ENCODE measurements around the gene CPVL.

DNA sequence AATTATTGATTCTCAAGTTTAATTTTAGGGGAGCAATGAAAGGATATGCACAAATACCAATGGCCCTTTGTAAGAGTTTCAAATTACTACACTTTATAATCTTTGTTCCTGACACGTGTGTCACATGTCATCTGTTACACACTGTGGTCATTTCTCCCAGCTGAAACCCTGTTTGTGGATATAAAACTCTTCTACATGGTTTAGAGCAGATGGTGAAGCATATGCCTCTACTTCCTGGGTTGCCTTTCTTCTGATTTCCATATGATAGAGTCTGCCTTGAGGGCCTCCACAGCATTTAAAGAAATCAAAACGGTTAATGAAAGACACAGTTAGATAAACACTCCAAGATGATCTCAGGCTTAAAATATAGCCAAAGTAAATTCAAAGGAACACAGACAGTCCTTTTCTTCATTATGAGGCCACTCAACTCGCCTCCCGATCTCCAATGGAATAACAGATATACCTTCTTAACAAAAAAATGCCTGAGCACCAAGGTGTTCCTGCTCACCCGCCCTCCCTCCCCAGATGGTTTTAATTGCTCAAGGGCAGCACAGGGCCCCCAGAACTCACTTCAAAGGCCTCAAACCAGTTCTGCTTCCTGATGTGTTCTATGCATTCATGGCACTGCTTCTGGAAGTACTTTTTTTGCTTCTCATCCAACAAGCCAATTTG is 75.0 kb downstream of the CPVL start:
- TF ChIP-seq, protein P1, sequence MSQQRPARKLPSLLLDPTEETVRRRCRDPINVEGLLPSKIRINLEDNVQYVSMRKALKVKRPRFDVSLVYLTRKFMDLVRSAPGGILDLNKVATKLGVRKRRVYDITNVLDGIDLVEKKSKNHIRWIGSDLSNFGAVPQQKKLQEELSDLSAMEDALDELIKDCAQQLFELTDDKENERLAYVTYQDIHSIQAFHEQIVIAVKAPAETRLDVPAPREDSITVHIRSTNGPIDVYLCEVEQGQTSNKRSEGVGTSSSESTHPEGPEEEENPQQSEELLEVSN (IDR thresholded peaks at IDR 0.05; ENCODE audit: borderline replicate concordance, low read depth): no peak
- TF ChIP-seq, protein P2, sequence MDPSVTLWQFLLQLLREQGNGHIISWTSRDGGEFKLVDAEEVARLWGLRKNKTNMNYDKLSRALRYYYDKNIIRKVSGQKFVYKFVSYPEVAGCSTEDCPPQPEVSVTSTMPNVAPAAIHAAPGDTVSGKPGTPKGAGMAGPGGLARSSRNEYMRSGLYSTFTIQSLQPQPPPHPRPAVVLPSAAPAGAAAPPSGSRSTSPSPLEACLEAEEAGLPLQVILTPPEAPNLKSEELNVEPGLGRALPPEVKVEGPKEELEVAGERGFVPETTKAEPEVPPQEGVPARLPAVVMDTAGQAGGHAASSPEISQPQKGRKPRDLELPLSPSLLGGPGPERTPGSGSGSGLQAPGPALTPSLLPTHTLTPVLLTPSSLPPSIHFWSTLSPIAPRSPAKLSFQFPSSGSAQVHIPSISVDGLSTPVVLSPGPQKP (IDR thresholded peaks at IDR 0.05; ENCODE audit: low read depth, low read length): no peak
- TF ChIP-seq, protein P3, sequence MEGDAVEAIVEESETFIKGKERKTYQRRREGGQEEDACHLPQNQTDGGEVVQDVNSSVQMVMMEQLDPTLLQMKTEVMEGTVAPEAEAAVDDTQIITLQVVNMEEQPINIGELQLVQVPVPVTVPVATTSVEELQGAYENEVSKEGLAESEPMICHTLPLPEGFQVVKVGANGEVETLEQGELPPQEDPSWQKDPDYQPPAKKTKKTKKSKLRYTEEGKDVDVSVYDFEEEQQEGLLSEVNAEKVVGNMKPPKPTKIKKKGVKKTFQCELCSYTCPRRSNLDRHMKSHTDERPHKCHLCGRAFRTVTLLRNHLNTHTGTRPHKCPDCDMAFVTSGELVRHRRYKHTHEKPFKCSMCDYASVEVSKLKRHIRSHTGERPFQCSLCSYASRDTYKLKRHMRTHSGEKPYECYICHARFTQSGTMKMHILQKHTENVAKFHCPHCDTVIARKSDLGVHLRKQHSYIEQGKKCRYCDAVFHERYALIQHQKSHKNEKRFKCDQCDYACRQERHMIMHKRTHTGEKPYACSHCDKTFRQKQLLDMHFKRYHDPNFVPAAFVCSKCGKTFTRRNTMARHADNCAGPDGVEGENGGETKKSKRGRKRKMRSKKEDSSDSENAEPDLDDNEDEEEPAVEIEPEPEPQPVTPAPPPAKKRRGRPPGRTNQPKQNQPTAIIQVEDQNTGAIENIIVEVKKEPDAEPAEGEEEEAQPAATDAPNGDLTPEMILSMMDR (IDR thresholded peaks at IDR 0.05): no peak
- TF ChIP-seq JUN (IDR thresholded peaks at IDR 0.05) (no peak), POLR2A (IDR thresholded peaks at IDR 0.05; ENCODE audit: low read length) (no peak), SREBF2 (IDR thresholded peaks at IDR 0.05) (no peak), POLR2AphosphoS2 (conservative IDR thresholded peaks at IDR 0.05; ENCODE audit: low read length) (no peak), ESRRA (IDR thresholded peaks at IDR 0.05; ENCODE audit: borderline replicate concordance, low read length) (no peak), RCOR1 (IDR thresholded peaks at IDR 0.05; ENCODE audit: low read depth, low read length) (no peak)
- TF ChIP-seq, protein P4, sequence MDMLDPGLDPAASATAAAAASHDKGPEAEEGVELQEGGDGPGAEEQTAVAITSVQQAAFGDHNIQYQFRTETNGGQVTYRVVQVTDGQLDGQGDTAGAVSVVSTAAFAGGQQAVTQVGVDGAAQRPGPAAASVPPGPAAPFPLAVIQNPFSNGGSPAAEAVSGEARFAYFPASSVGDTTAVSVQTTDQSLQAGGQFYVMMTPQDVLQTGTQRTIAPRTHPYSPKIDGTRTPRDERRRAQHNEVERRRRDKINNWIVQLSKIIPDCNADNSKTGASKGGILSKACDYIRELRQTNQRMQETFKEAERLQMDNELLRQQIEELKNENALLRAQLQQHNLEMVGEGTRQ (IDR thresholded peaks at IDR 0.05): no peak

Data from A549 (cell line).